Body of pancreas (tissue), 4 donors: ENCODE results near the gene PARP3. TPM values are rescaled to one million over a fixed set of nuclear protein-coding genes. Genes with fewer than 3 reads are reported as not detected.
"Not testable (repeated sequence)": the region's sequence is repeated elsewhere in the genome, so short reads cannot be mapped to it uniquely, and the experiment has no call there.

Experiments used
- ATAC-seq: fragments of 150-250 bp; one replicate; pipeline ENCODE4 v1.9.1; 2016
- DNase-seq, 4 donors: peaks; one replicate each; pipeline ENCODE4 v3.0.0-alpha.2; 2019
- H3K27ac ChIP-seq, 4 donors: fragments of 200-600 bp; sonication (generic); 1 replicate in 3 of 4; 2 replicates in 1 of 4; pipeline versions ENCODE4 v1.5.1 to v1.6.1; 2016 to 2019; ENCODE audit warnings: mild to moderate bottlenecking in 1 of 4, mixed read lengths in 1 of 4, moderate library complexity in 1 of 4
- H3K27me3 ChIP-seq, 2 donors: fragments of 200-600 bp; sonication (generic); one replicate each; pipeline ENCODE4 v1.6.0; 2016; ENCODE audit warnings: mild to moderate bottlenecking in 1 of 2
- H3K36me3 ChIP-seq, 2 donors: fragments of 200-600 bp; sonication (generic); replicated peaks in 1 of 2; 2 replicates each; pipeline ENCODE4 v1.5.1; 2016; ENCODE audit warnings: low read depth in 2 of 2; ENCODE audit not compliant: insufficient read depth in 1 of 2
- H3K4me1 ChIP-seq: fragments of 200-600 bp; sonication (generic); one replicate; pipeline ENCODE4 v1.6.0; 2016
- H3K4me3 ChIP-seq, 2 donors: fragments of 200-600 bp; sonication (generic); 1 replicate in 1 of 2; 2 replicates in 1 of 2; pipeline ENCODE4 v1.5.1; 2016 to 2019
- H3K9me3 ChIP-seq, 3 donors: fragments of 200-600 bp; sonication (generic); 1 replicate in 2 of 3; 2 replicates in 1 of 3; pipeline ENCODE4 v1.5.1; 2016
- CTCF ChIP-seq, 7 experiments: fragments of 450-650 bp in 4 of 7; fragments of 200-600 bp in 3 of 7; sonication (generic) in 3 of 7; IDR thresholded peaks; one replicate each; pipeline ENCODE4 v1.5.1; 2016 to 2019; ENCODE audit warnings: antibody characterized with exemption in 7 of 7
- POLR2A ChIP-seq, 3 donors: fragments of 450-650 bp; IDR thresholded peaks; one replicate each; pipeline ENCODE4 v1.6.1; 2016; ENCODE audit warnings: antibody characterized with exemption in 3 of 3, mild to moderate bottlenecking in 2 of 3
- WGBS, 2 donors: methylation state at CpG; one replicate each; pipeline ENCODE4 v1.1.5; 2017; 5-methylcytosine and 5-hydroxymethylcytosine counted together
- intact Hi-C: fragments of 100-400 bp; cut with DNase I; formaldehyde crosslinking; loops from one replicate; pipeline ENCODE4 v1.15.1; 2023
- total RNA-seq, 2 donors: library from RNA; depleted of rRNA; stranded (reverse); fragments of >200 nt; gene quantifications; one replicate each; pipeline ENCODE4 v1.1.0, GENCODE V29; 2016

The PARP3 gene
- total RNA-seq, 2 donors from 2014 or later = 4.2 to 18.8 TPM

GRCh38 chr3:51992017-51992682, 50.0 kb downstream of the PARP3 start:
- no peak for DNase-seq
- Histone ChIP-seq H3K27me3 (no peaks in the 10 kb centered on the region), H3K9me3 (no peaks in the 10 kb centered on the region), H3K36me3 (peaks cover 0 to 14% of the 10 kb centered on the region in 2 donors), H3K4me3 (no peak overlapping the region), H3K27ac (no peak overlapping the region), H3K4me1 (peaks cover 31% of the 10 kb centered on the region)
- intact Hi-C loops = loop anchor here (10.0 kb wide), 1 partner anchor 47 kb away; the partner anchor contains the start of genes PARP3 and RRP9
- no peak for ATAC-seq
- TF ChIP-seq CTCF (IDR thresholded peaks at IDR 0.05) = no peak
- no peak for TF ChIP-seq POLR2A (IDR thresholded peaks at IDR 0.05)
- 44 to 71% methylated on average over 2 to 3 of the region's 3 CpGs for whole genome bisulfite sequencing, 2 donors

GRCh38 chr3:51993657-51994056, 51.5 kb downstream of the PARP3 start:
- Histone ChIP-seq H3K4me1 (peaks cover 35% of the 10 kb centered on the region), H3K36me3 (peaks cover 0 to 14% of the 10 kb centered on the region in 2 donors)
- not testable (repeated sequence) for DNase-seq, H3K9me3 ChIP-seq, H3K27me3 ChIP-seq, H3K27ac ChIP-seq, H3K4me3 ChIP-seq, ATAC-seq
- intact Hi-C loops = loop anchor here (10.0 kb wide), 1 partner anchor 49 kb away; the partner anchor contains the start of genes PARP3 and RRP9
- WGBS, 2 donors = 70% methylated on average over 10 of the region's 13 CpGs; no CpG with 5 or more reads in 1 of the 2 donors

- Histone ChIP-seq H3K27me3 (no peaks in the 10 kb centered on the region), H3K4me1 (peaks cover 35% of the 10 kb centered on the region), H3K36me3 (peaks cover 0 to 14% of the 10 kb centered on the region in 2 donors), H3K9me3 (no peaks in the 10 kb centered on the region), H3K4me3 (peak overlapping the region in 1 of 2 donors; percentile 98), H3K27ac (peak overlapping the region in 3 of 4 donors; percentile 84 to 93 (median 92))
- TF ChIP-seq POLR2A (IDR thresholded peaks at IDR 0.05) (no peak), CTCF (IDR thresholded peaks at IDR 0.05) (no peak)
- intact Hi-C loops = loop anchor here (10.0 kb wide), 1 partner anchor 50 kb away; the partner anchor contains the start of genes PARP3 and RRP9
- DNase-seq = no peak
- no peak for ATAC-seq
- WGBS, 2 donors = 57 to 62% methylated on average over 2 of the region's 2 CpGs
Observed at GRCh38 chr3:51994530-51994929, 52.4 kb downstream of the PARP3 start.

- TF ChIP-seq CTCF (IDR thresholded peaks at IDR 0.05) (peak in 5 of 7 experiments; percentile 16 to 53 (median 40)), POLR2A (IDR thresholded peaks at IDR 0.05) (peak; percentile 11 to 79 (median 75))
- ATAC-seq (peak; percentile 98), DNase-seq (peak; percentile 93 to 95 (median 94))
- Histone ChIP-seq H3K36me3 (peaks cover 0 to 14% of the 10 kb centered on the region in 2 donors), H3K27me3 (no peaks in the 10 kb centered on the region), H3K4me1 (peaks cover 35% of the 10 kb centered on the region), H3K27ac (peak within 1 kb of the TSS; percentile 81 to 93 (median 88)), H3K4me3 (peak within 1 kb of the TSS; percentile 44 to 98), H3K9me3 (no peaks in the 10 kb centered on the region)
- intact Hi-C loops = loop anchor here (10.0 kb wide), 1 partner anchor 51 kb away; the partner anchor contains the start of genes PARP3 and RRP9
- 0% methylated on average over 35 to 40 of the region's 40 CpGs for WGBS, 2 donors
Observed at GRCh38 chr3:51995346-51996163, 53.4 kb downstream of the PARP3 start, which contains the start of gene RPL29. Gene RPL29, minus strand, starts transcription at chr3:51995895. Its CDS starts 434 bp downstream, at chr3:51995461.

GRCh38 chr3:51997172-51997571, 55.0 kb downstream of the PARP3 start:
- H3K27me3 ChIP-seq = no peaks in the 10 kb centered on the region
- H3K9me3 ChIP-seq = no peaks in the 10 kb centered on the region
- no peak overlapping the region for H3K27ac ChIP-seq
- no peak overlapping the region for H3K4me3 ChIP-seq
- ATAC-seq (no peak), DNase-seq (no peak)
- no peak for TF ChIP-seq POLR2A (IDR thresholded peaks at IDR 0.05)
- TF ChIP-seq CTCF (IDR thresholded peaks at IDR 0.05) = no peak
- WGBS, 2 donors = 47 to 51% methylated on average over 2 of the region's 2 CpGs
- intact Hi-C loops = loop anchor here (10.0 kb wide), 1 partner anchor 52 kb away; the partner anchor contains the start of genes PARP3 and RRP9
- H3K4me1 ChIP-seq = peaks cover 40% of the 10 kb centered on the region
- H3K36me3 ChIP-seq = peaks cover 0 to 11% of the 10 kb centered on the region in 2 donors
